ENCODE results near the gene AKAP13. TPM values are rescaled to one million over a fixed set of nuclear protein-coding genes. Genes with fewer than 3 reads are reported as not detected.

AKAP13 gene
- total RNA-seq, 1 donor from 2014 or later, result 73.8 TPM

DNA sequence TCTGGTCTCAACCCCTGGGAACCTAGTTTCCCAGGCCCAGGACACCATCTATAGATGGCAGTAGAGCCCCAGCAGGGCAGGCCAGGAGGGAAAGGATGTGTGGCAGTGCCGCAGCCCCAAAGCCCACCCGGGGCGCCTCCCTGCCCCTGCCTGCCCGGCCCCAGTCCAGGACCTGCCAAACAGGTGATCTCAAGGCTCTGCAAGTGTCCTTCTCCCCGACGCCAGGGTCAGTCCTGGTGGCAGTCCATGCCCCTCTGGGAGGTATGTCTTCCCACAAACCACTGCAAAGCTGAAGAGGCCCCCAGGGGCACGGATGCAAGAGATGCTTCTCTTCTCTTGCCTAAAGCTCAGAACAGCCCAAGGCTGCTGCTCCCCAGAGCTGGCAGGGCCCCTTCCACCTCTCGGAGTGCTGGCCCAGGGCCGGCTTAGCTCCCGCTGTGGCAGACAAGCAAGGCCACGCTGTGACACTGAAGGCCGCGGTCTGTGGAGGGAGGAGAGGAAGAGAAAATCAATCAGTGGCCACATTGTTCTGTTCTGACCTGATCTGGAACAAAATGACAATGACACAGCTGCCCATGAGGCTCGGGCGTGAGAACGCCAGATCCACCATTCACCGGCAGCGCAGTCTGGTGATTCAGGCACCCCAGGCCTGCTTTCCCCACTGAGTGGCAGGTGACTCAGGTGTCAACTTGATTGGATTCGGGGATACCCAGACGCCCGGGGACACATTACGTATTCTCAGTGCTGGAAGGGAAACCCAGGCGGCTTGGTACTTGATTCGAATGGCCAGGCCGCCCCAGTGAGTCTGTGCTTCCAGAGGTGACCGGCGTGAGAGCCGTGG, 380.3 kb downstream of the AKAP13 start:
- H3K27ac ChIP-seq, result no peak overlapping the region
- H3K27ac Mint-ChIP-seq, result no peak overlapping the region

DNA sequence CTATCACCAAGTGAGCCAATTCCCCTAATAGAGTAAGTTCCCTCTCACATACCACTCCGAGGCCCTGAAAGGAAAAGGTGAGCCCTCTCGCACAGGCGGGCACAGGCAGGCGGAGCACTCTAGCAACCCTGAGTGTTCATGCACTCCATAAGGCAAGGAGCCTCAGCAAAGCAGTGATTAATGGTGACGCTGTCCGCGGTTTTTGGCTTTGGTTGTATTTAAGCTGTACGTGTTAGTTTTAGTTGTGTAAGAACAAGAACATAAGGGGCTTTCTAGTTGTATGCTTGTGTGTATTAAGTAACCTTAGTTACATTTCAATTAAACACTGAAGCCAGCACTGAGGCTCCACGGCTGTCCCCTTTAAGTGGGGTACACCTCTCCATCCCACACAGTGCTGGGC, 381.2 kb downstream of the AKAP13 start:
- H3K79me2 ChIP-seq (ENCODE audit: low read depth), result peaks cover 39% of the 10 kb centered on the region
- H2AFZ ChIP-seq (replicated peaks), result no peak overlapping the region
- no peaks in the 10 kb centered on the region for H3K9me3 ChIP-seq (ENCODE audit: low read depth)
- no peak overlapping the region for H3K27ac ChIP-seq
- H3K36me3 ChIP-seq, result no peaks in the 10 kb centered on the region
- Mint-ChIP-seq H3K27me3 (ENCODE audit: insufficient read depth, low read depth) (no peaks in the 10 kb centered on the region), H3K4me3 (no peak overlapping the region), H3K27ac (peak overlapping the region; percentile 83), H3K36me3 (peaks cover 29% of the 10 kb centered on the region), H3K9me3 (no peaks in the 10 kb centered on the region), H3K4me1 (peaks cover 37% of the 10 kb centered on the region)
- H3K4me3 ChIP-seq, result no peak overlapping the region
- peaks cover 9% of the 10 kb centered on the region for H3F3A ChIP-seq (ENCODE audit: low read depth)
- H3K4me1 ChIP-seq, result peaks cover 20% of the 10 kb centered on the region
- H3K4me2 ChIP-seq, result no peak overlapping the region
- no peaks in the 10 kb centered on the region for H3K27me3 ChIP-seq
- DNase-seq (ENCODE audit: low spot score), result no peak
- peaks cover 37% of the 10 kb centered on the region for H4K20me1 ChIP-seq (ENCODE audit: low read depth)
- H3K9ac ChIP-seq, result no peak overlapping the region
- TF ChIP-seq, protein P1, sequence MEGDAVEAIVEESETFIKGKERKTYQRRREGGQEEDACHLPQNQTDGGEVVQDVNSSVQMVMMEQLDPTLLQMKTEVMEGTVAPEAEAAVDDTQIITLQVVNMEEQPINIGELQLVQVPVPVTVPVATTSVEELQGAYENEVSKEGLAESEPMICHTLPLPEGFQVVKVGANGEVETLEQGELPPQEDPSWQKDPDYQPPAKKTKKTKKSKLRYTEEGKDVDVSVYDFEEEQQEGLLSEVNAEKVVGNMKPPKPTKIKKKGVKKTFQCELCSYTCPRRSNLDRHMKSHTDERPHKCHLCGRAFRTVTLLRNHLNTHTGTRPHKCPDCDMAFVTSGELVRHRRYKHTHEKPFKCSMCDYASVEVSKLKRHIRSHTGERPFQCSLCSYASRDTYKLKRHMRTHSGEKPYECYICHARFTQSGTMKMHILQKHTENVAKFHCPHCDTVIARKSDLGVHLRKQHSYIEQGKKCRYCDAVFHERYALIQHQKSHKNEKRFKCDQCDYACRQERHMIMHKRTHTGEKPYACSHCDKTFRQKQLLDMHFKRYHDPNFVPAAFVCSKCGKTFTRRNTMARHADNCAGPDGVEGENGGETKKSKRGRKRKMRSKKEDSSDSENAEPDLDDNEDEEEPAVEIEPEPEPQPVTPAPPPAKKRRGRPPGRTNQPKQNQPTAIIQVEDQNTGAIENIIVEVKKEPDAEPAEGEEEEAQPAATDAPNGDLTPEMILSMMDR (IDR thresholded peaks at IDR 0.05), result no peak
- TF ChIP-seq EZH2 (IDR thresholded peaks at IDR 0.05) (no peak), EZH2phosphoT487 (IDR thresholded peaks at IDR 0.05) (no peak)

More for the DNA sequence above, 380.3 kb downstream of the AKAP13 start:
- Histone ChIP-seq H3K36me3 (no peaks in the 10 kb centered on the region), H3K79me2 (ENCODE audit: low read depth) (peaks cover 31% of the 10 kb centered on the region), H3K9ac (no peak overlapping the region), H3F3A (ENCODE audit: low read depth) (peaks cover under 1% of the 10 kb centered on the region), H3K4me2 (no peak overlapping the region), H3K9me3 (ENCODE audit: low read depth) (no peaks in the 10 kb centered on the region), H3K4me3 (no peak overlapping the region), H4K20me1 (ENCODE audit: low read depth) (peaks cover 28% of the 10 kb centered on the region), H2AFZ (replicated peaks) (no peak overlapping the region), H3K27me3 (no peaks in the 10 kb centered on the region), H3K4me1 (peaks cover 12% of the 10 kb centered on the region)
- no peak for DNase-seq (ENCODE audit: low spot score)
- TF ChIP-seq, protein P1 (IDR thresholded peaks at IDR 0.05), result no peak
- TF ChIP-seq EZH2phosphoT487 (IDR thresholded peaks at IDR 0.05), result no peak
- TF ChIP-seq EZH2 (IDR thresholded peaks at IDR 0.05), result no peak
- H3K36me3 Mint-ChIP-seq, result peaks cover 29% of the 10 kb centered on the region
- H3K4me3 Mint-ChIP-seq, result peak overlapping the region; percentile 35
- H3K27me3 Mint-ChIP-seq (ENCODE audit: insufficient read depth, low read depth), result no peaks in the 10 kb centered on the region
- no peaks in the 10 kb centered on the region for H3K9me3 Mint-ChIP-seq
- peaks cover 29% of the 10 kb centered on the region for H3K4me1 Mint-ChIP-seq

DNA sequence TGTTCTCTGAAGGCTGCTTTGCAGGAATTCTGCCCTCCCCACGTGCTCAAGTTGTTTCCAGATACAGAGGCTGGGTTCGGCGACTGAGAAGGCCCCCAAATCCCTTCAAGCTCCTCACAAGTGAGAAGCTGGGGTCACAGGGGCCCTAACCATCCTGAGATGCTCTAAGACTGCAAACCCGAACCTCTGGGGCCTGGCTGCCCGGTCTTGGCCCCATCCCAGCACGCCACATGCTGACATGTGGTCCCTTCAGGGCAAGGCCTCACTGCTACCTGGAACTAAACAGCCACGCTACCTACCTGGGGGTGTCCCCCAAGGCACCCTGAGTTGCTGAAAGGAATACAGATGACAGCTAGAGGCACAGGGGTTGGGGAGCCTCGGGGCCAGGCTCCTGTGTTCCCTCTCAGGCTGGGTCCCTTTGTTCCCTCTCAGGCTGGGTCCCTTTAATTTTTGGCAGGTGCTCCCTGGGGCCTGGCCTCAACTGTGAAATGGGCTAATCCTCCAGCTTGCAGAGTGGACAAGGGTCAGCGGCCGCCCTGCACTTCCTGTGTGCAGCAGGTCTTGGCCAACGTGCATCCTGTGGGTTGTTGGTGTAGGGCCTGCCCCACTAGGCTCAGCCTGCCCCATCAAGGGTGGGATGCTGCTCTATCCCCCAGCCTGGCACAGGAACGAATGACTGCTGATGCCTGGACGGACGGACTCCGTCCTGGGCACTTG, 381.8 kb downstream of the AKAP13 start:
- H3K27ac ChIP-seq, result no peak overlapping the region
- no peak for TF ChIP-seq EZH2phosphoT487 (IDR thresholded peaks at IDR 0.05)
- TF ChIP-seq, protein P1 (IDR thresholded peaks at IDR 0.05), result no peak
- TF ChIP-seq EZH2 (IDR thresholded peaks at IDR 0.05), result no peak
- peaks cover 41% of the 10 kb centered on the region for H3K4me1 Mint-ChIP-seq

More for the DNA sequence above, 381.8 kb downstream of the AKAP13 start:
- H3F3A ChIP-seq (ENCODE audit: low read depth), result peaks cover 13% of the 10 kb centered on the region
- H4K20me1 ChIP-seq (ENCODE audit: low read depth), result peaks cover 41% of the 10 kb centered on the region
- H2AFZ ChIP-seq (replicated peaks), result no peak overlapping the region
- no peaks in the 10 kb centered on the region for H3K27me3 Mint-ChIP-seq (ENCODE audit: insufficient read depth, low read depth)
- no peak overlapping the region for H3K9ac ChIP-seq
- no peak overlapping the region for H3K4me3 ChIP-seq
- peaks cover 29% of the 10 kb centered on the region for H3K36me3 Mint-ChIP-seq
- no peaks in the 10 kb centered on the region for H3K36me3 ChIP-seq
- no peak overlapping the region for H3K4me3 Mint-ChIP-seq
- no peak for DNase-seq (ENCODE audit: low spot score)
- H3K4me1 ChIP-seq, result peaks cover 24% of the 10 kb centered on the region
- no peaks in the 10 kb centered on the region for H3K9me3 ChIP-seq (ENCODE audit: low read depth)
- H3K9me3 Mint-ChIP-seq, result no peaks in the 10 kb centered on the region
- H3K79me2 ChIP-seq (ENCODE audit: low read depth), result peaks cover 45% of the 10 kb centered on the region
- no peak overlapping the region for H3K27ac Mint-ChIP-seq
- no peaks in the 10 kb centered on the region for H3K27me3 ChIP-seq
- H3K4me2 ChIP-seq, result no peak overlapping the region

All from neural progenitor cell (in vitro differentiated cells).